HG03175 (cell line): ENCODE results near the gene PSMB7.

Source experiments
- ATAC-seq: cut with Tn5 transposase; IDR thresholded peaks from one replicate; pipeline ENCODE4 v1.9.1; 2021; ENCODE audit warnings: mild to moderate bottlenecking, moderate library complexity; ENCODE audit not compliant: unreplicated experiment

The PSMB7 gene

GRCh38 chr9:124306098-124306735, 109.0 kb downstream of the PSMB7 start:
- no peak for ATAC-seq

DNA sequence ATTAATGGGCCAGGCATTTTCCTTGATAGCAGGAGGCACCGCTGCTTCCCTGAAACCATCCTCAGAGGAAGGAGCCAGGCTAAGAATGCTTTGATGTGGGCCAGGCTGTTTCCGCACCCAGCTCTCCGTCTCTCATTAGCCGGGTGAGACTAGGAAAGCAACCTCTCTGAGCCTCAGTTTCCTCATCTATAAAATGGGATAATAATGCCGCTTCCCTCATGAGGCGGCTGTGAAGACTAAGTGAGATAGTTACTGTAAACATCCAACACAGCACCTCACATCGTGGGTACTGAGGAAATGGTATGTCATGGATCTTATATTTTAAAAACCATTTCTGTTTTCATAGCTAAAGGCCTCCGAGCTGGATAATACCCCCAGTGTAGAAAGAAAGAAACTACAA, 111.0 kb downstream of the PSMB7 start:
- no peak for ATAC-seq

GRCh38 chr9:124303762-124304161, 111.5 kb downstream of the PSMB7 start:
- ATAC-seq: no peak
